ENCODE results near the gene ALDH18A1. TPM values are rescaled to one million over a fixed set of nuclear protein-coding genes. Genes with fewer than 3 reads are reported as not detected.

Gene ALDH18A1
- polyA plus RNA-seq, 1 donor (not counting 4 experiments of a cell fraction or from before 2014, with no cell fraction given) = 53.4 TPM

- H3K36me3 ChIP-seq (ENCODE audit: control insufficient read depth in 2 of 2, extremely low read depth in 1 of 2, insufficient read depth in 2 of 2, low read length in 2 of 2) = peaks cover 16 to 25% of the 10 kb centered on the region in 2 experiments
- DNase-seq (ENCODE audit: low read depth, low spot score) (no peak), FAIRE-seq (no peak)
- TF ChIP-seq, protein P1, sequence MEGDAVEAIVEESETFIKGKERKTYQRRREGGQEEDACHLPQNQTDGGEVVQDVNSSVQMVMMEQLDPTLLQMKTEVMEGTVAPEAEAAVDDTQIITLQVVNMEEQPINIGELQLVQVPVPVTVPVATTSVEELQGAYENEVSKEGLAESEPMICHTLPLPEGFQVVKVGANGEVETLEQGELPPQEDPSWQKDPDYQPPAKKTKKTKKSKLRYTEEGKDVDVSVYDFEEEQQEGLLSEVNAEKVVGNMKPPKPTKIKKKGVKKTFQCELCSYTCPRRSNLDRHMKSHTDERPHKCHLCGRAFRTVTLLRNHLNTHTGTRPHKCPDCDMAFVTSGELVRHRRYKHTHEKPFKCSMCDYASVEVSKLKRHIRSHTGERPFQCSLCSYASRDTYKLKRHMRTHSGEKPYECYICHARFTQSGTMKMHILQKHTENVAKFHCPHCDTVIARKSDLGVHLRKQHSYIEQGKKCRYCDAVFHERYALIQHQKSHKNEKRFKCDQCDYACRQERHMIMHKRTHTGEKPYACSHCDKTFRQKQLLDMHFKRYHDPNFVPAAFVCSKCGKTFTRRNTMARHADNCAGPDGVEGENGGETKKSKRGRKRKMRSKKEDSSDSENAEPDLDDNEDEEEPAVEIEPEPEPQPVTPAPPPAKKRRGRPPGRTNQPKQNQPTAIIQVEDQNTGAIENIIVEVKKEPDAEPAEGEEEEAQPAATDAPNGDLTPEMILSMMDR (optimal IDR thresholded peaks at IDR 0.05 in 1 of 3, IDR thresholded peaks at IDR 0.05 in 1 of 3, conservative IDR thresholded peaks at IDR 0.05 in 1 of 3; ENCODE audit: extremely low read depth in 1 of 3, insufficient read depth in 2 of 3, low read length in 3 of 3) = no peak
- TF ChIP-seq EZH2 (IDR thresholded peaks at IDR 0.05; ENCODE audit: low read length) = no peak
- H4K20me1 ChIP-seq (ENCODE audit: control insufficient read depth, extremely low read depth, insufficient read depth, low read length) = no peaks in the 10 kb centered on the region
- H2AFZ ChIP-seq (ENCODE audit: control insufficient read depth, low read length) = no peak overlapping the region
- H3K27ac ChIP-seq (ENCODE audit: control insufficient read depth, insufficient read depth, low read length) = no peak overlapping the region
- H3K9ac ChIP-seq (ENCODE audit: control insufficient read depth, extremely low read depth, insufficient read depth, low read length) = no peak overlapping the region
- peaks cover 2% of the 10 kb centered on the region for H3K9me3 ChIP-seq (ENCODE audit: control insufficient read depth, low read depth, low read length)
- peaks cover 16% of the 10 kb centered on the region for H3K79me2 ChIP-seq (ENCODE audit: control insufficient read depth, insufficient read depth, low read length)
- H3K9me1 ChIP-seq (ENCODE audit: control insufficient read depth, extremely low read depth, insufficient read depth, low read length) = no peaks in the 10 kb centered on the region
- no peaks in the 10 kb centered on the region for H3K4me1 ChIP-seq (ENCODE audit: control insufficient read depth, extremely low read depth, insufficient read depth, low read length)
- no peaks in the 10 kb centered on the region for H3K27me3 ChIP-seq (ENCODE audit: control insufficient read depth, extremely low read depth, insufficient read depth, low read length)
- no peak overlapping the region for H3K4me2 ChIP-seq (ENCODE audit: control insufficient read depth, extremely low read depth, insufficient read depth, low read depth, low read length)
- dilution Hi-C loops (cut with MboI; ENCODE audit: extremely low pct_ligation_motif_present, low sequenced_read_pairs) = no loop called here
- no peak overlapping the region for H3K4me3 ChIP-seq (ENCODE audit: control insufficient read depth in 2 of 3, extremely low read depth in 1 of 3, insufficient read depth in 2 of 3, low read depth in 1 of 3, low read length in 3 of 3)
Measured at GRCh38 chr10:95648138-95648537, 8.4 kb downstream of the ALDH18A1 start.

DNA sequence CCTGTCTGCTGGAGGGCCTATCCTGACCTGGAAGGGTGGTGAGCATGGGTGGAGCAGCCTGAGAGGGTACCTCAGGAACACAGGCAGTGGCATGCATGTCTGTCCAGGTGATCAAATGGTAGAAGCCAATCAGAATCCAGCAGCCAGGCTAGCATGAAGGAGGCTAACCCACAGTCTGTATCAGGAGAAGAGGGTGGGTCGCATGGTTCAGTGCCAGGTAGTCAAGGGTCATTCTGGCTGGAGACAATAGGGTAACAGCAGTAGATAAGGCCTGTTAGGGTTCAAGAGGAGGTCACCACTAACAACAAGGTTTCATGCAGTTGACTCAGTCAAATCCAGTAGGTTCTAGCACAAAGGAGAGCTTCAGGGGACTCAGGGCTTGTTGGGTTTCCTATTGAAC lies 10.4 kb downstream of the ALDH18A1 start:
- Histone ChIP-seq H3K4me3 (ENCODE audit: control insufficient read depth in 2 of 3, extremely low read depth in 1 of 3, insufficient read depth in 2 of 3, low read depth in 1 of 3, low read length in 3 of 3) (no peak overlapping the region), H3K27me3 (ENCODE audit: control insufficient read depth, extremely low read depth, insufficient read depth, low read length) (no peaks in the 10 kb centered on the region), H3K79me2 (ENCODE audit: control insufficient read depth, insufficient read depth, low read length) (peaks cover 10% of the 10 kb centered on the region), H3K9me1 (ENCODE audit: control insufficient read depth, extremely low read depth, insufficient read depth, low read length) (no peaks in the 10 kb centered on the region), H3K4me1 (ENCODE audit: control insufficient read depth, extremely low read depth, insufficient read depth, low read length) (no peaks in the 10 kb centered on the region), H3K27ac (ENCODE audit: control insufficient read depth, insufficient read depth, low read length) (no peak overlapping the region), H3K9ac (ENCODE audit: control insufficient read depth, extremely low read depth, insufficient read depth, low read length) (no peak overlapping the region), H3K9me3 (ENCODE audit: control insufficient read depth, low read depth, low read length) (no peaks in the 10 kb centered on the region), H3K36me3 (ENCODE audit: control insufficient read depth in 2 of 2, extremely low read depth in 1 of 2, insufficient read depth in 2 of 2, low read length in 2 of 2) (peaks cover 13 to 16% of the 10 kb centered on the region in 2 experiments), H3K4me2 (ENCODE audit: control insufficient read depth, extremely low read depth, insufficient read depth, low read depth, low read length) (no peak overlapping the region), H2AFZ (ENCODE audit: control insufficient read depth, low read length) (no peak overlapping the region), H4K20me1 (ENCODE audit: control insufficient read depth, extremely low read depth, insufficient read depth, low read length) (no peaks in the 10 kb centered on the region)
- no peak for FAIRE-seq
- dilution Hi-C loops (cut with MboI; ENCODE audit: extremely low pct_ligation_motif_present, low sequenced_read_pairs) = no loop called here
- TF ChIP-seq EZH2 (IDR thresholded peaks at IDR 0.05; ENCODE audit: low read length) = no peak
- no peak for DNase-seq (ENCODE audit: low read depth, low spot score)

GRCh38 chr10:95644901-95645300 lies 11.6 kb downstream of the ALDH18A1 start:
- H3K4me3 ChIP-seq (ENCODE audit: control insufficient read depth in 2 of 3, extremely low read depth in 1 of 3, insufficient read depth in 2 of 3, low read depth in 1 of 3, low read length in 3 of 3) = no peak overlapping the region
- no peak overlapping the region for H3K9ac ChIP-seq (ENCODE audit: control insufficient read depth, extremely low read depth, insufficient read depth, low read length)
- H3K4me2 ChIP-seq (ENCODE audit: control insufficient read depth, extremely low read depth, insufficient read depth, low read depth, low read length) = no peak overlapping the region
- peaks cover 8% of the 10 kb centered on the region for H3K79me2 ChIP-seq (ENCODE audit: control insufficient read depth, insufficient read depth, low read length)
- DNase-seq (ENCODE audit: low read depth, low spot score) (no peak), FAIRE-seq (no peak)
- H3K27me3 ChIP-seq (ENCODE audit: control insufficient read depth, extremely low read depth, insufficient read depth, low read length) = no peaks in the 10 kb centered on the region
- TF ChIP-seq, protein P1 (optimal IDR thresholded peaks at IDR 0.05 in 1 of 3, IDR thresholded peaks at IDR 0.05 in 1 of 3, conservative IDR thresholded peaks at IDR 0.05 in 1 of 3; ENCODE audit: extremely low read depth in 1 of 3, insufficient read depth in 2 of 3, low read length in 3 of 3) = no peak
- TF ChIP-seq EZH2 (IDR thresholded peaks at IDR 0.05; ENCODE audit: low read length) = no peak
- no peaks in the 10 kb centered on the region for H3K9me3 ChIP-seq (ENCODE audit: control insufficient read depth, low read depth, low read length)
- no peak overlapping the region for H3K27ac ChIP-seq (ENCODE audit: control insufficient read depth, insufficient read depth, low read length)
- H3K36me3 ChIP-seq (ENCODE audit: control insufficient read depth in 2 of 2, extremely low read depth in 1 of 2, insufficient read depth in 2 of 2, low read length in 2 of 2) = peaks cover 18 to 19% of the 10 kb centered on the region in 2 experiments
- H2AFZ ChIP-seq (ENCODE audit: control insufficient read depth, low read length) = no peak overlapping the region
- dilution Hi-C loops (cut with MboI; ENCODE audit: extremely low pct_ligation_motif_present, low sequenced_read_pairs) = no loop called here
- H3K9me1 ChIP-seq (ENCODE audit: control insufficient read depth, extremely low read depth, insufficient read depth, low read length) = no peaks in the 10 kb centered on the region
- H3K4me1 ChIP-seq (ENCODE audit: control insufficient read depth, extremely low read depth, insufficient read depth, low read length) = no peaks in the 10 kb centered on the region
- H4K20me1 ChIP-seq (ENCODE audit: control insufficient read depth, extremely low read depth, insufficient read depth, low read length) = no peaks in the 10 kb centered on the region
